IMR-90 (cell line): ENCODE measurements around the gene RAB3GAP2.

Experiments used
- CTCF ChIP-seq: conservative IDR thresholded peaks from 2 replicates; pipeline ENCODE4 v1.5.1; 2012; ENCODE audit warnings: mild to moderate bottlenecking, low read depth, low read length, improper control_type of control experiment
- RAD21 ChIP-seq: IDR thresholded peaks from 2 replicates; pipeline ENCODE4 v1.6.1; 2012; ENCODE audit warnings: low read length, improper control_type of control experiment
- SMC3 ChIP-seq: fragments of 150-350 bp; IDR thresholded peaks from 2 replicates; pipeline ENCODE4 v1.6.1; 2016; ENCODE audit warnings: low read depth, mild to moderate bottlenecking, antibody characterized with exemption, low read length, moderate library complexity

- TF ChIP-seq CTCF (no peak), SMC3 (no peak), RAD21 (no peak)
Observed at GRCh38 chr1:220299337-220299736, 27.1 kb upstream of the RAB3GAP2 start.
